LNCaP clone FGC (cell line): ENCODE data around the gene LRRC31.

ENCODE experiments used
- DNase-seq: peaks from one replicate; pipeline ENCODE4 v3.0.0-alpha.2; 2011; ENCODE audit warnings: low read depth
- H3K4me3 ChIP-seq: 2 replicates; pipeline ENCODE4 v1.5.1; 2011; ENCODE audit warnings: mild to moderate bottlenecking, low read depth, low read length, control low read depth
- CTCF ChIP-seq: IDR thresholded peaks from 2 replicates; pipeline ENCODE4 v1.5.1; 2012; ENCODE audit warnings: mild to moderate bottlenecking; ENCODE audit not compliant: control insufficient read depth, insufficient read depth; ENCODE audit errors: extremely low read depth

LRRC31 gene

GRCh38 chr3:169804681-169805080 lies 65.1 kb downstream of the LRRC31 start:
- no peak overlapping the region for H3K4me3 ChIP-seq
- no peak for TF ChIP-seq CTCF
- no peak for DNase-seq

- no peak overlapping the region for H3K4me3 ChIP-seq
- no peak for TF ChIP-seq CTCF
- DNase-seq, result no peak
Observed at GRCh38 chr3:169792359-169792758, 77.4 kb downstream of the LRRC31 start.

DNA sequence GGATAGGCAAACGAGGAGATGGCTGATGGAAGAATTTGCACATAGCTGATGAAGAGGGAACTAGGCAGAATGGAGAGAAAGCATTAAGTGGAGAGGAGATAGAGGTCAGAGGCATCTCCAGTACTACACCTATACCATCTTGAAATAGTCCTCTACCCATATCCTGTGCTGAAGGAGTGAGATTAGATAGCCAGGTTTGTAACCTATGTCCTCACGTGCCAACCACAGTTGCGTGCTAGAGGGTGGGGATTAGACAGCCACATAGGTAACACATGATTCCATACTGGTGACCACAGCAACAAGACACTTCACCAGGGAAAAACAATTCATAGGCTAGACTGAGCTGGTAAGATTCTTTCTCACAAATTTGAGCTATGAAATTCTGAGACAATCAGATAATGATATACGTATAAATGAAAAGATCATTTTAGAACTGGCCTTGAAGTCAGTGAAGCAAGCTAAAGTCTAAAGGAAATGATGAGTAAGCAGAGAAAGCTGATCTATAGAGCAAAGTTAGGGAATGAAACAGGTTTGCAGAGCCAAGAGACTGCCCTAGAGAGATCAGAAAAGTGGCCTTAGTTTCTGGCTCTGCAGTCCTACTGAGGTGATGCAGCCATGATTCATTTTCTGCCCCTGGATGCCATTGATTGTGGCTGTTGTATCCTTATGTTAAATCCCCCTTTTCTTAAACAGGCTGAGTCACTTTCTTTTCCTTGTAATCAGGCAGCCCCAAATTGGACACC lies 78.9 kb downstream of the LRRC31 start:
- no peak for TF ChIP-seq CTCF
- DNase-seq, result no peak
- no peak overlapping the region for H3K4me3 ChIP-seq

GRCh38 chr3:169790219-169790618 lies 79.5 kb downstream of the LRRC31 start:
- no peak for DNase-seq
- no peak overlapping the region for H3K4me3 ChIP-seq
- TF ChIP-seq CTCF, result no peak
